RCC 7860 (cell line): ENCODE measurements around the gene SBSN.

ENCODE experiments used
- DNase-seq: peaks from one replicate; pipeline ENCODE4 v3.0.0-alpha.2; 2015; ENCODE audit warnings: low spot score
- FAIRE-seq: peaks from 2 replicates; lab custom pipeline; 2012; peaks lifted over from hg19 to GRCh38; lab: Jason Lieb, UNC

SBSN gene

DNA sequence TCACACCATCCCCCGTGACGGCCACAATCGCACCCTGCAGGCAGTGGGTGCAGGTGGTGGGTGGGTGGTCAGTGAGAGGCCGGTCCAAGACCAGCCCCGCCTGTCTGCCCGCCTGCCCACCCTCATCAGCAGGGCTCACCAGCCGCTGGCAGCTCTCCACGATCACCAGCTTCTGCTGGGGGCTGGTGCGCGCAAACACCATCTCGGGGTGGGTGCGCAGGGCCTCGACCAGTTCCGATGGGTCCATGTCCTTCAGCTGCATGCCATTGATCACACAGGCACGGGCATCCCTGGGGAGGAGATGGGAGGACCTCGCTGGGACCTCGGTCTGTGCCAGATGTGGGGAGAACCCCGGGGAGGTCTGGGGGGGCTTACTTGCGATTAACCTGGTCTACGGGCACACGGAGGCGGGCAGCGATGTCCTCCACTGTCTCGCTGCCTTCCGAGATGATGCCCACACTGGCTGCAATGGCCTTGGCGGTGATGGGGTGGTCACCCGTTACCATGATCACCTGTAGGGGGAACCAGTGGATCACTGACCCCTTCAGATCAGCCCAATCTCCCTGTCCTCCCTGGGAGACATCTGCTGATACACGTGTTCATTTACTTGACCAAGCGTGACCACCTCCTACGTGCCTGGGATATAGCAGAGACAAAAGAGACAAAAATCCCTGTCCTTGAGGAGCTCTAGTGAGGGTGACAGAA, 27.3 kb upstream of the SBSN start:
- no peak for FAIRE-seq
- DNase-seq = peak; percentile 10

DNA sequence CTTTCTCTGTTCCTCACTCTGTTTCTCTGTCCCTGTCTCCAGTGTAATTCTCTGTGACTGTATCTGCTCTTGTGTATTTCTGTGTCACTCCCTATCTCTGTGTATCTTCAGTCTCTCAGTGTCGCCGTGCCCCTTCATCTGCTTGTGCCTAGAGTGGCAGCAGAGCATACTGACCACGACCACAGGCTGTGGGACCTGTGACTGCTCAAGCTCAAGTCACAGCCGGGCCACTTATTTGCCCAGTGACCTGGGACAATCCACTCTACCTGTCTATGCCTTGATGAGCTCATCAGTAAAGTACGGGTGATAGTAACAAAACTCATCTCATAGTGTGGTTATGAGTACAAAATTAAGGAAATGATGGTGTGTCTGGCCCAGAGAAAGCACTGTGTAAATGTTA, 26.0 kb upstream of the SBSN start:
- FAIRE-seq (no peak), DNase-seq (no peak)

DNA sequence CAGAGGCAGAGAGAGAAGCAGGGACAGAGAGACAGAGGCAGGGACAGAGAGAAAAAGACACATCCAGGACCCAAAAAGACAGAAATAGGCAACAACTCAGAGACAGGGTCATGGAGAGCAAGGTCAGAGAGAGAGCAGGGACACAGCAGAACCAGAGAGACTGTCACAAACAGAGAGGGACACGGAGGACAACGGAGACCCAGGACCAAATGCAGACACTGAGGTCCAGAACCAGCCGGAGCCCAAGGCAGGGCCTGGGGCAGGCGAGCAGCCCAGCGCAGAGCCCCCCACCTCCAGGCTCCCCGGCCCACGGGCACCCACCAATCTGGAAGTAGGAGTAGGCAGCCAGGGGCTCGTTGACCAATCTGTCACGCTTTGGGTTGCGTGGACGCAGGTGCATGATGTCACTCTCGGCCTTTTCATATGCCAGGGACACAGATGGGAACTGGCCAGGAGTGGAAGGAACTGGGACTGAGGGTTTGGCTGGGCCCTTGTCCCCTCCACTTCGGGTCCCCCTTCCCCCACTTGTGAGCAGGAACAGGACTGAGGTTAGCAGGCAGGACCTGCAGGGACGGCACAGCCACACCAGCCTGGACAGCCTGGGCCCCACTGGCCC, 25.4 kb upstream of the SBSN start:
- FAIRE-seq = no peak
- DNase-seq = no peak

DNA sequence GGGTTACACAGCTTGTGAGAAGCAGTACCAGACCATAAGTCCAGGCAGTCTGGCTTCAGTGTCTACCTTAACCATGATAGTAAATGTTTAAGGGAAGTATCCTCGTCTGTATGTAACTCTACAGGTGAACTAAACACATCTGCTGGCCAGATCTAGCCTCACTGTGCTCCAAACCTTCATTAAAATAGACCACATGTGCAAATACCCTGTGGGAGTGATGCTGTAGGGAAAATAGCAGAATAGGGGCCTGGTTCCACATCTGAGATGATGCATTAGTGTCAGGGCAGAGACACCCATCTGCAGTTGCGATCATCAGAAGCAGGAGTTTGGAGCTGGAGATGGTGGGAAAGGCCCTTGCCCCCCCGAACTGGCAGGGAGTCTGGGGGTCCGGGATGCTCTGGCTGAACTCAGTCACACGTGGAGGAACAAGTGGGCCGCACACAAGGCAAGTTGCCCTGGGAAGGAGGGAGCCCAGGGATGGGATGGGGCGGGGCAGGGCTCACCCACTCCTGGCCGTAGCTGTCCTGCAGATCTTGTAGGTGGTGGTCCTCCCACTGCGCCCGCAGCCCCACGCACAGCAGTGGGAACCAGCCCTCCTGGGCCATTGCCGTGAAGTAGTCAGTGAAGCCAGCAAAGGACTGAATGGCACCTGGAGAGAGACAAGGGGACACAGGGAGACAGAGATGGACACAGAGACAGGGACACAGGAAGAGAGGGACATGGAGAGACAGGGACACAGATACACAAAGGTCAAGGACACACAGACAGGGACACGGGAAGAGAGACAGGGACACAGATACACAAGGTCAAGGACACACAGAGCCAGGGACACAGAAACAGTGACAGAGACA, 24.6 kb upstream of the SBSN start:
- DNase-seq (no peak), FAIRE-seq (no peak)

DNA sequence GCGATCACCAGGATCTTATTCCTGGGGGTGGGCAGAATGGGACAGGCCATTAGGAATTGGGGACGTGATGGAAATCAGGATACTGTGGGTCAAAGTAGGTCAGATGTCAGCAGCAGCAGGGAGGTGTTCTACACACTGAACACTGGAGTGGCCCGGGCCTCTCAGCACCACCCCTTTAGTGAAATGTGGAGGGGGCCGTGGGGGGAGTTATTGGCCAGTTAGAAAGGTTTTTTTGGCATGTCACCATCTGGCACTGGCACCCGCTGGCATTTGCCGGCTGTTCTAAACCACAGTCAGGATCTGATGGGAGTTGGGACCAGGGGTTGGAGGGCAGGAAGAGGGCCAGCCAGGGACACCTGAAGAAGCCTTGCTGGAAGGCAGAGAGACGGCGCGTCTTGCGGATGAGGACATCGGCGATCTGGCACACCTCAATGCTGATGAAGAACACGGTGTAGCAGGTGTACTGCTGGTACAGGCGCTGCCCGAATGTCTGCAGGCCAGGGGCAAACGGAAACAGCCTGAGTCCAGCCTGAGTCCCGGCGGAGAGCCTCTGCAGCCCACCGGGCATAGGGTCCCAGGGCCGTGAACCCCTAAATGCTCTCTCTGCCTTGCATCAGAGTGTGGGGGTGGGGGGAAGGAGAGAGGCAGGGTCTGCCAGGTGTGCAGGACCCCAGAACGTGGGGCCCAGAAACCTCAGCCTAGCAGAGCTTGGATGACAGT, 23.1 kb upstream of the SBSN start:
- no peak for FAIRE-seq
- no peak for DNase-seq

DNA sequence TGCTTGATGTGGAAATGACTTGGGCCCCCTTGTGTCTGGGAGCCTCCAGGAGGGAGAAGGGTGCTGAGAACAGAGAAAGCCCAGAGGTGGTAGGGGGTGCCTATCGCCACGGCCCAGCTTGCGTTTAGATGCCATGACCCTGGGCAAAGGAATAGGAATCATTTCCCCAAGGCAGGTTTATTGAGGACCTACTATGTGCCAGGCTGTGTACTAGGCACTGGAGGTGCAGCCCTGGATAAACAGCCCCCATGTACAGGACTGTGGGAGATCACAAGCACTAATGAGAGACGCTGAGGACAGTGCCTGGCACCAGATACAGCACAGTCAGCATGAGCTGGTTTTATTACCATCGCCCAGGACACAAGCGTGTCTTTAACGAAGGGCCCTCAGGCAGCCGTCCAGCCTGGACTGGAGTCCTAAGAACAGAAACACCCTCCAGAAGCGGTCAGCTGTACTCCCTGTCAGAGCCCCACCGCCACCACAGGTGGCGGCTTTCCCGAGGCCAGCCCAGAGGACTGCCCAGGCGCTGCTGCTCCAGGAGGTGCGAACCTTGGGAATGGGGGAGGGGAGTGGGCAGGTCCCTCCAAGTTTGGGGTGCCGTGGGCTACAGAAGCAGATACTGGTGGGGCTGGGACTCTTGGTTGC, 21.9 kb upstream of the SBSN start:
- no peak for DNase-seq

DNA sequence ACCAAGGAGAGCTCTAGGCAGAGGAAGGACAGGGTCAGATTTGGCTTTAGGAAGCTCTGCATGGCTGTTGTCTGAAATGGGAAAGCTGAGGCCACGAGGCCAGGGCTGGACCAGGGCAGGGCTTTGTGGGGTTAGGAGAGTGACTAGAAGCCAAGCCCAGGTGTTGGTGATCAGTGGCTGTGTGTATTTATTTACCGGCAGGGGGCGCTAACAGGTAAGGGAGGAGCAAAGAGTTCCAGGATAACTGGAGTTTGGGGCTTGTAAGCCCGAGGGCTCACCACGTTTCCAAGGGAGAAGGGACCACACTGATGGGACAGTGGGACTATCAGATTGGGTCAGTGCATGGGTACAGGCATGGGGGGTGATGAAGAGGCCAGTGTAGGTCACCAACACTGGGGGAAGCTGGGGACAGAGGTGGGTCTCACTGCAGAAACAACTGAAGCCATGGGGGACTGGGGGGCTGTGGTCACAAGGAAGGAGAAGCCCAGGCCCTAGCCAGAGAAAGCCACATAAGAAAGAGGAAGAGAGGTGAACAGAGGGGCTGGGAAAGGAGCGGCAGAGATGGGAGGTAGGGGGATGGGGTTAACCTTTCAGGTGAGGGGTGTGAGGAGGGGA, 21.2 kb upstream of the SBSN start:
- no peak for FAIRE-seq

More for the DNA sequence above, 21.9 kb upstream of the SBSN start:
- FAIRE-seq = no peak

DNA sequence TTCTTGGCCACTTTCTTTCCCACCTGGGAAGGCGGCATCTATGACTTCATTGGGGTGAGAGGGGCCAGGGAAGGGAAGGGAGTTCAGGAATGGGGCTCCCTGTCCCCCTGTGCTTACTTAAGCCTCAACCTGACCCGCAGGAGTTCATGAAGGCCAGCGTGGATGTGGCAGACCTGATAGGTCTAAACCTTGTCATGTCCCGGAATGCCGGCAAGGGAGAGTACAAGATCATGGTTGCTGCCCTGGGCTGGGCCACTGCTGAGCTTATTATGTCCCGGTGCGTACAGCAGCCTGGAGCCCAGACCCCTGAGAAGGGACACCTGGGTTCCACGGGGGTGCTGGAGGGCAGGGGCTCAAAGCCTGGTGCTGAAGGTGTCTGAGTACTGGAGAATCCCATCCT, 18.4 kb upstream of the SBSN start:
- FAIRE-seq = no peak
- DNase-seq = no peak

More for the DNA sequence above, 21.2 kb upstream of the SBSN start:
- DNase-seq = peak; percentile 33

DNA sequence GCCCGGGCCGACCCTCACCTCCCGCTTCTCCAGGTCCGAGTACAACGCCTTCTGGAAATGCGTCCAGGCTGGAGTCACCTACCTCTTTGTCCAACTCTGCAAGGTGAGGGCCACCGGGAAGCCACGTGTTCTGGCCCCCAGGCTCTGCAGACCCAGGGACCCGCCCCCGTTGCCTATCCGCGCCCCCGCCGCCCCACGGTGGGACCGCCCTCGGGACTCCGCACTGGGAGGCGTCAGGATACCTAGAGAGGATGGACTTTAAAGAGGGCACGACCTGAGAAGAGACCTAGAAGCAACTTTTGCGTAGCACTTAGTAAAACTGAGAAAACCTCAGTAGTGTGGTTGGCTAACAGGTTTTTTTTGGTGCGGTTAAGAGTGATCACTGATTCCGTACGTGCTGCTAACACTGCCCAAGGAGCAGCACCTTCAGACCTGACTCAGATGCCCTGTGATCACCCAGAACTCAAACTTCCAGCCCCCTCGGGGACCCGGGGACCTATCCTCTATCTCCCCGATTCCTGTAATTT, 17.8 kb upstream of the SBSN start:
- no peak for FAIRE-seq
- no peak for DNase-seq

DNA sequence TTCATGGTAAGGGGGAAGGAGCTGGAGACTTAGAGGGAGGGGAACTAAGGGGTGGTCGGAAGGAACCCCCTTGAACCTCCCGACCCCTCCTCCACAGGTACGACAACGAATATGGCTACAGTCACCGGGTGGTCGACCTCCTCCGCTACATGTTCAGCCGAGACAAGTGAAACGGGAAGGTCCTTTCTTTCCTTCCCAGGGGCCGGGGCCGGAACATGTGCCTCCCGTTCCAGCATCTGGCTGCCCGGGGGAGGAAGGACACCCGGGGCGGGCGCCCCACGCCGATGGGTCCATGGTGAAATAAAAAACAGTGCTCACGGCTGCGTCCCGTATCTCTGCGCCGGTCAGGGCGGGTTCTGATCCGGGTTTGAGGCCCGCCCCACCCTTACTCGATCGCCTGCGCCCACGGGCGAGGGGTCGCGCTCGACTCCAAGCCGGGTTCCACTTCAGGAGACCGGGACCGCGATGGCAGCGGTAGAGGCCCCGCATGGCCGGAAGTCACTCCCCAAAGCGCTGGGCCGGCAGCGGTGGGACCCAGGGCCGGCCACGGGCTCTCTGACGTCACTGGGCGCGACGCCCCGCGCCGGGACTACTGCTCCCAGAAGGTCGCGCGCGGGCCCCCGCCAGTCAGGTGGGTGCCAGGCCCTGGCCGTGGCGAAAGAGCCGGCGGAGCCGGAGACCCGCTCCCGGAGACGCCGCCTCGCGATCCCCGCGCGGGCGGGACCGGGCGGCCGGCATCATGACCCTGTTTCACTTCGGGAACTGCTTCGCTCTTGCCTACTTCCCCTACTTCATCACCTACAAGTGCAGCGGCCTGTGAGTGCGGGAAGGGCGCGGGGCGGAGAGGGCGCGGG, 17.1 kb upstream of the SBSN start, which contains the start of gene TMEM147:
Gene TMEM147 (plus strand): TSS at position 626 of the 854 bp plus-strand sequence. CDS start 114 bp downstream, at position 740.
- DNase-seq (peak; percentile 60), FAIRE-seq (no peak)

DNA sequence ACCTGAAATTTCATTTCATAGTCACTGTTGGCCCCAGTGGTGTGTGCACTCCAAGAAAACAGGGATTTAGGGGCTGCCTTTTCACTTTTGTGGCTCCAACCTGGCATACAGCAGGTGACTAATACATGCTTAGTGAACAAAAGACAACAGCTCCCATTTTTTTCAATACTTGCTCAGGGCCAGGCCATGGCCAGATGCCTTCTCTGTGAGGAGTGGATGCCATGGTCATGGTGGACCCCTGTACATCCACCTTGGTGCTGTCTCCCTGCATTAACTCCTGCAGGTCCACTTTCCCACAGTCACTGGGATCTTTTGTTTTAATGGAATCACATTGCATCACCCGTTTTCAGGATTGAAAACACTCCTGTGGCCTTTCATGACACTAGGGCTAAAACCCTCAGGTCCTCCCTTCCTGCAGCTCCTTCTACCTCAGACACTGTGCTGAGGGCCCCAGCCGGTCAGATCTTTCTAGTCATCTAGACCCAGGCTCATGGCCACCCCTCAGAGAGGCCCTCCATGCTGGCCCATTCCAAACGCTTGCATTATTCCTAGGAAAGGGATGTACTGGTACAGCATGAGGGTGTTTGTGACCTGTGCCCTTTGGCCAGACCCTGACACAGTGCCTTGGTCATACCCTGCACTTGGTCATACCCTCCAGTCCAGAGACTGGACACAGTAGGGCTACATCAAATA, 16.1 kb upstream of the SBSN start:
- no peak for FAIRE-seq
- no peak for DNase-seq

DNA sequence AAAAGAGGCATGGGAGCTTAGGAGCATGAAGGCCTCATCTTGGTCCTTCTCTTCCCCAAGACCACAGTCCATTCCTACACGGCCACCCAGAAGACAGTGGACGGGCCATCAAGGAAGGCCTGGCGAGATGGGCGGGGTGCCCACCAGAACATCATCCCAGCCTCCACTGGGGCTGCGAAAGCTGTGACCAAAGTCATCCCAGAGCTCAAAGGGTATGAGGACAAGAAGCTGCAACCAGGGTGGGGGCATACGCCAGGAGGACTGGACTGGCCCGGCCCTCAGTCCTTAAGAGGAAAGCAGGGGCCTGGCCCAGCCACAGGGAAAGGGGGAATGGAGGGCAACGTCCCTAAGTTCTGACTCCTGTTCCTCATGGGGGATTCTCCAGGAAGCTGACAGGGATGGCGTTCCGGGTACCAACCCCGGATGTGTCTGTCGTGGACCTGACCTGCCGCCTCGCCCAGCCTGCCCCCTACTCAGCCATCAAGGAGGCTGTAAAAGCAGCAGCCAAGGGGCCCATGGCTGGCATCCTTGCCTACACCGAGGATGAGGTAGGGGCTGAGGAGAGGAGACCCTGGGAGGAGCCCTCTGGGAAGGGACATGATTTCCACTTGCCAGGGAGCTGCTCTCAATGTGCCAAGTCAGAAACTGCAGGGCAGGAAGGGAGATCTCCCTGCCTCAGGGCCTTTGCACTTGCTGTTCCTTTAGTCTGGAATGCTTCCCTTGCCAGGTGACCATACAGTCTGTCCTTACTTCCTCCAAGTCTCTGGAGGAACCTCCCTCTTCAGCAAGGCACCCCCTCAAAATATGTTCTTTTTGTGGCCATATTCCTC, 15.4 kb upstream of the SBSN start:
- FAIRE-seq (no peak), DNase-seq (no peak)

DNA sequence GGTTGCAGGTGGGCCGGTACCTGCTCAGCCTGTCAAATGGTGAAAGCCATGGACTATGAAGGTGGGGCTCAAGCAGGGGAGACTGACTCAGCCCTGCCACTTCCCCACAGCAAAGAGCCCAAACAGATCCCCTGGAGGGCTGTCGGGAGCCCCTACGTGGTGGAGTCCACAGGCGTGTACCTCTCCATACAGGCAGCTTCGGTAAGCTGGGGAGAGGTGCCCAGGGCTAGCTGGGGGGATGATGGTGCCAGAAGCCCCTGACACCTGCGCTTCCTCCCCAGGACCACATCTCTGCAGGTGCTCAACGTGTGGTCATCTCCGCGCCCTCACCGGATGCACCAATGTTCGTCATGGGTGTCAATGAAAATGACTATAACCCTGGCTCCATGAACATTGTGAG, 14.1 kb upstream of the SBSN start:
- no peak for FAIRE-seq

DNA sequence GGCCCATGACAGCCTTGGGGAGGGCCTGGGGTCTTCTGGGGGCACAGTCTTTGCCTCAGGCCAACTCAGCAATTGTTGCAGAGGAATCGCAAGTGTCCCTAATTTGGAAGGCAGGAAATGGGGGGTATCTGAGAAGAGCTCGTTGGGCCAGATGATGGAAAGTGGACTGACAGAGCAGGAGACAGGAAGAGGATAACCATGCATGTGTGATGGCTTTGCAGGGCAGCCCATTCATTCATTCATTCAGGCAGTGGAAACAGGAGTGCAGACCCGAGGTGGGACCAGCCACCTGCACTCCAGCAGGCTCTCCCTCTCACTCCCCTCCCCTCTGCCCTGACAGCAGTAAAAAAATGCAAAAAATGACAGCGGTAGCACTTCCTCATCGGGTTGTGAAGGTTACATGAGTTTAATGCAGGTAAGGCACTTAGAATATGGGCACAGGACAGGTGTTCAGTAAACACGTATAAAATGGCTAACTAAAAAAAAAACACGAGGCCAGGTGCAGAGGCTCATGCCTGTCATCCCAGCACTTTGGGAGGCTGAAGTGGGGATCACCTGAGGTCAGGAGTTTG, 12.3 kb upstream of the SBSN start:
- FAIRE-seq = no peak

More for the DNA sequence above, 14.1 kb upstream of the SBSN start:
- no peak for DNase-seq

DNA sequence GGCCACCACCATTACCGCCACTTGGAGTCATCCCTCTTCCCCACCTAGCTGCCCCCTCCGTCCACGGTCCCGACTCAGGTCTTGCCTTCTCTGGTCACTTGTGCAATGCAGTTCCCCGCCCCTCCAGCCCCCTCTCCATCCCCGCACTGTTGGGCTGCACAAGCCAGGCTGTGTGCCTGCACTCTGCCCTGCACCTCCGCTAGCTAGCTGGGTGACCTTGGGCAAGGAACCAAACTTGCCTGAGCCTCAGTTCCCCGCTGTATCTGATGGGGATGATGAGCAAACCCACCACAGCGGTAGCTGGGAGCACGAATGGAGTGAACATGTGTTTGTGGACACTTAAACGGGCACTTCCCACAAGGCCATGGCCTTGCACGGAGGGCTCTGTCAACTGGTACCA, 11.7 kb upstream of the SBSN start:
- no peak for FAIRE-seq
- DNase-seq = no peak

More for the DNA sequence above, 12.3 kb upstream of the SBSN start:
- DNase-seq = no peak

DNA sequence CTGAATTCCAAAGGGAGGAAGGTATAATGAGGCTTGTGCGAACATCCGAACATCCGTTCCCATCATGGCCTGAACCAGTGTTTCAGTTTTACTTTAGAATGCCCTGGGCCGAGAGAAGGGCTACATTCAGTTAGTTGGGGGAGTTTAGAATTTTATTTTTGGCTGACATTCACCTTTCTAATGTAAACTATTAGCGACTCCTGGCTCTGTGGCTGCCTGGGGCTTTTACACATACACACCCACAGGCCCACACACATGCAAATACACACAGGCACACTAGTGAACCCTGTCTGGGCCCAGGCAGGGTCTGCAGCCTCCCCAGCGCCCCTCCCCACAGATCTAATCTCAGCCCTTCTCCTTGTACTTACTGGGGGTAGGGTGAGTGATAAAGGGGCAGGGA, 11.2 kb upstream of the SBSN start:
- DNase-seq (no peak), FAIRE-seq (no peak)
